ENCODE data around the gene IL4.
"Not testable (repeated sequence)": the region's sequence is repeated elsewhere in the genome, so short reads cannot be mapped to it uniquely, and the experiment has no call there.

Gene IL4

DNA sequence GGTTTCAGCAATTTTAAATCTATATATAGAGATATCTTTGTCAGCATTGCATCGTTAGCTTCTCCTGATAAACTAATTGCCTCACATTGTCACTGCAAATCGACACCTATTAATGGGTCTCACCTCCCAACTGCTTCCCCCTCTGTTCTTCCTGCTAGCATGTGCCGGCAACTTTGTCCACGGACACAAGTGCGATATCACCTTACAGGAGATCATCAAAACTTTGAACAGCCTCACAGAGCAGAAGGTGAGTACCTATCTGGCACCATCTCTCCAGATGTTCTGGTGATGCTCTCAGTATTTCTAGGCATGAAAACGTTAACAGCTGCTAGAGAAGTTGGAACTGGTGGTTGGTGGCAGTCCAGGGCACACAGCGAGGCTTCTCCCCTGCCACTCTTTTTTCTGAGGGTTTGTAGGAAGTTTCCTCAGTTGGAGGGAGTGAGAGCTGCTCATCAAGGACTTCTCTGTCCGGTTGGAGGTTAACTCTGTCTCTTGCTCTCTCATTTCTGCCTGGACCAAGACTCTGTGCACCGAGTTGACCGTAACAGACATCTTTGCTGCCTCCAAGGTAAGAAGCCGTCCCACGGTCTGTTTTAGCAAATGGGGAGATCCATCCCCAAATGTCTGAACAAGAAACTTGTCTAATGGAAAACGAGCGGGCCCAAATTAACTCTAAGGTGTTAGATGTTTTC is at the start of gene IL4:
Gene IL4, plus strand, starts transcription at position 51 of the 692 bp plus-strand sequence. Its CDS starts 62 bp downstream, at position 113.
- DNase-seq, result no peak

DNA sequence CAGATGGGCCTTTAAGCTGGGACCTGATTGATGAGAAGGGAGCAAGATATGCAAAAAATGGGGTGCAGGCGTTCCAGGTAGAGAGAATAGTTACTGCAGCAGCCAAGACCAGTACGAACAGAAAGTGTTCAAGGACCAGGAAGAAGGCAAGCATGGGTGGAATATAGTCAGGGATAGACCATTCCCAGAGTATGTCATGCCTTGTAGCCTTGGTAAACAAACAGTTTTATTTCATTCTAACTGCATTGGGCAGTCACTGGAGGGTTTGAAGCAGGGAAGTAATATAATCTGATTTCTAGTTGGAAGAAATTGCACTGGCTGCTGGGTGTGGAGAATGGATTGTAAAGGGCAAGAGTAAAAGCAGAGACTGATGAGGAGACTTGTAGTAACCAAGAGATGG is 46.3 kb upstream of the IL4 start:
- no peak for DNase-seq

DNA sequence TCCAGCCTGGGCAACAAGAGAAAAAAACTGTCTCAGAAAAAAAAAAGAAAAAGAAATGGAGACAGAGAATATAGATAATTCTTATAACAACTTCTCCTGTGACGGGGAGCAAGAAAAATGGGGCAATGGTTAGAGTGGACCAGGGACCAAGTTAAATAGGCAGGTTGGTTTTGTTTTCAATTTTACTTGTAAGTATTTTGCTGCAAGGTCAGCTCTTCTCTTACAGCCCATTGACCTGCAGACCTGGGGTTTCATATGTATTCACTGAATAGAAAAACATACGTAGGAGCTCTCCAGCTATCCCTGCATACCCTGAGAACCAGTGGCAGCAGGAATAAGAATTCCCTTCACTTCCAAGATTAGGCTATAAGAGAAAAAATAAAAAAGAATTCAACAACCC is 45.0 kb upstream of the IL4 start:
- DNase-seq, result no peak

DNA sequence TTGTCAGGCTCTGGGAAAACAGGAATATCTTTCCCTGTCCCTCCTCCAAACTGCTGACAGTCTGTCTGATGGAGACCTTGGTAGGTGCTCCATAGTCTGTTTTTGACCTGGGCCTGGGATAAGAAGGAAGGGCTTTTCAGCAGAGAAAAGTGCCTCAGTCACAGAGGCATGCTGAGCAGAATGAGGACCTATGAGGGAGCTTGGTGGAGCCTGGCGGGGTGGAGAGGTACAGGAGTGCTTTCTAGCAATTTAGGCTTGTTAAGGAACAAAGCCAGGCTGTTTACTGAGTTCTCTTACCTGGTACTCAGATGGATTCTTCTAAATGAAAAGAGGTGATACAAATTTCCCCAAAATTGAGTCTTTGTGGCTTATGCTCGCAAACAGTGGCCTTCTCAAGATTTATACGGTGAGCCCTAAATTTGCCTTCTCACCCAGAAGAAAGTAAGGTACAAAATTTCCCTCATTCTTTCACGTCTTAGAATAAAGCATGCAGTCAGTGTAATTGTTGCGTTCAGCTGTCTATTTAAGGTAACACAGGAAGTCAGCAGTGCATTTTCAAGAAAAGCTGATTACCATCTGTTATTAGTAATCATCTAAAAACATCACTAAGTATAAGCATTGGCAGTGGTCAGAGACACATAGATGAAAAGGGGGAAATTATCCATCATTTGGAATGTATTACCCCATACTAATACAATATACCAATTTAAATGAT is 44.4 kb upstream of the IL4 start:
- DNase-seq, result no peak

DNA sequence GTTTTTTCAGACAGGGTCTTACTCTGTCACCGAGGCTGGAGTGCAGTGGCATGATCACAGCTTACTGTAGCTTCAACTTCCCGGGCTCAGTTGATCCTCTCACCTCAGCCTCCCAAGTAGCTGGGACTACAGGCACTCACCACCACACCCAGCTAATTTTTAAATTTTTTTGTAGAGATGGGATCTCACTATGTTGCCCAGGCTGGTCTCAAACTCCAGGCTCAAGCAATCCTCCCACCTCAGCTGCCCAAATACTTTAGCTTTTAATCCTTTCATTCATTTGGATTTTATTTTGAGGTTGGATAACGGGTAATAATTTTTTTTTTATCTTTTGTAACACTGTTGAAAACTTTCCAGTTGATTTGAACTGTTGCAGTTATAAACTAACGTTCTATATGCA is 40.2 kb upstream of the IL4 start:
- not testable (repeated sequence) for DNase-seq

DNA sequence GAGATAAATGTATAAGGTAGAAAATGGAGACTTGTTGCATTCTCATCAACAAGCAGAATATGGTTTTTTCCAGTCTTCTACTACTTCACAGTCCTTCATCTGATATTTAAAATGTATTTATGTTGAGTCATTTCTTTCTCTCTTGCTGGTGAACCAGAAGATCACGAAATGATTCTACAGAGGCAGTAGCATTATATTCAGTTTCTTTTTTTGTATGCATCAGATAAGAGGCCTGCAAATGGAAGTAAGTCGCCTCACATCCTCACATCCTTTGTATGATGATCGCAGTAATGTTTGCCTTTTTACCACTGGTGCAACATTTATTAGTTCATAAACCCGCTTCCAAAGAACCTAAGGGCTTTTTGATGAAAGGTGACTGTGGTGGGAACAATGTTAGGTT is 37.9 kb upstream of the IL4 start:
- no peak for DNase-seq

DNA sequence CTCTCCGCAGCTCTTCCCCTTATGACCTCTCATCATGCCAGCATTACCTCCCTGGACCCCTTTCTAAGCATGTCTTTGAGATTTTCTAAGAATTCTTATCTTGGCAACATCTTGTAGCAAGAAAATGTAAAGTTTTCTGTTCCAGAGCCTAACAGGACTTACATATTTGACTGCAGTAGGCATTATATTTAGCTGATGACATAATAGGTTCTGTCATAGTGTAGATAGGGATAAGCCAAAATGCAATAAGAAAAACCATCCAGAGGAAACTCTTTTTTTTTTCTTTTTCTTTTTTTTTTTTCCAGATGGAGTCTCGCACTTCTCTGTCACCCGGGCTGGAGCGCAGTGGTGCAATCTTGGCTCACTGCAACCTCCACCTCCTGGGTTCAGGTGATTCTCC is 36.5 kb upstream of the IL4 start:
- no peak for DNase-seq

DNA sequence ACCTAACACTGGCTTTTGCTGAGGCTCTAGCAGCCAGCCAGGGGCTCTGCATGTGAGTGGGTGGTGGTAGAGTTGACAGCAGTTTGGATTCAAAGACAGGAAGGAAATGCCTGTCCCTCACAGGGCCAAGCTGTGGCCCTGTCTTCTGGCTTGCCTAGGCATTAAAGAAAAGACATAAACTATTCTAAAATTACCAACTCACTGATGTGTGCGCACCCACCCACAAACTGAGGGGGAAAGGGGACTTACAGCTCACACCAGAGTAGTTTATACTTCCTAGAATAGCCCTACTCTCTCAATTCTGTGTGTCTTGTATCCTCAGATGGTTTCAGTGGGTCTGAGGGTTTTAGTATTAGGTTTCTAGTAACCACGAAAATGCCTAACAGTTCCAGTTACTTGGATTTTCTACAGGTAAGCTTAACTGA is 34.1 kb upstream of the IL4 start:
- DNase-seq, result no peak

DNA sequence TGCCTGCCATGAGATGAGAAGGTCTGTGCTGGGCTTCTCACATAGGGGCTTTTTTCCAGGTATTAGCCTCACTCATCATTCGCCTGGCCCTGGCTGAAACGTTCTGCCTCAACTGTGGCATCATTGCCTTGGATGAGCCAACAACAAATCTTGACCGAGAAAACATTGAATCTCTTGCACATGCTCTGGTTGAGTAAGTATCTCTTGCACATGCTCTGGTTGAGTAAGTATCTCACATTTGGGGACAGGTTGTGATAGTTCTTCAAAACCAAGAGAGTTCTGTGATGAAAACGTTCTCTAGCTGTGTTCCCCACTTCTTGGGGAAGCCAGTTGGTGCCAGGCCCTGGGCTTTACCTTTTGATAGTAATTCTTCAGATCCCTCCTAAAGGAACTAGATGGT is 33.2 kb upstream of the IL4 start:
- no peak for DNase-seq

DNA sequence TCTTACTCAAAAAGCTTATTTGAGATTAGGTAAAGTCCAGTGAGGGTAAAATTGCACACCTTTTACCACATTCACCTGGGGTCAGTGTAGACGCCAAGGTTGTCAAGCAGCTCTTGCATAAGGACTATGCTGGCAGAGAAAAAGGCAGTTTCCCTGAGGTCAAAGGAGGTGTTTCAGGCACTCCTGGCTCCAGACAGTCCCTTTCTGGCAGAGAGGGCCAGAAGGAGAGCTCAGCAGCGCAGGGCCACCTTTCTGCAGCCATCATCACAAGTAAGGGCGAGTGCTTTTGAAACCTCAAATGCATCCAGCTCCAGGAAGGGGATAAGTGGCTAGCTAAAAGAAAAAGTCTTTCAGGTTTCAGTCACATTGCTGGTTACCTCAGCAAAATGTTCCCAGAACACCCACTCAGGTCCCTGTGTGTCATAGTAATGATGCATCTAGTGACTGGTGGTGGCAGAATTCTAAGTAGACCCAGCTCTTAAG is 32.5 kb upstream of the IL4 start:
- no peak for DNase-seq

DNA sequence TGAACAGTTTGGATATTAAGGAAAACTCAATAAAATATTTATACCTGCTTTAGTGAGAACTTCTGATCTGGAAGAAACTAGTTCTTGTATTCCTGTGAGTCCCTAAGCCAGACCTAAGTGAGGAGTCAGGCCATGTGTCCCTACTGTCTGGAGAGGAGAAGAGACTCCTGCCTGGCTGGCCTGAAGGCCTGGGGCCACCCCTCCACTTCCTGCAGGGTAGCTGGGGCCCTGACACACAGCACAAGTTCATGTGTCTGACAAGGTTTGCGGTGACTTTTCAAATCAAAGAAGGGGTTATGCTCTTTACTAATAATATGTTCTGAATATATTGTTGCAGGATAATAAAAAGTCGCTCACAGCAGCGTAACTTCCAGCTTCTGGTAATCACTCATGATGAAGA is 31.9 kb upstream of the IL4 start:
- DNase-seq, result no peak

DNA sequence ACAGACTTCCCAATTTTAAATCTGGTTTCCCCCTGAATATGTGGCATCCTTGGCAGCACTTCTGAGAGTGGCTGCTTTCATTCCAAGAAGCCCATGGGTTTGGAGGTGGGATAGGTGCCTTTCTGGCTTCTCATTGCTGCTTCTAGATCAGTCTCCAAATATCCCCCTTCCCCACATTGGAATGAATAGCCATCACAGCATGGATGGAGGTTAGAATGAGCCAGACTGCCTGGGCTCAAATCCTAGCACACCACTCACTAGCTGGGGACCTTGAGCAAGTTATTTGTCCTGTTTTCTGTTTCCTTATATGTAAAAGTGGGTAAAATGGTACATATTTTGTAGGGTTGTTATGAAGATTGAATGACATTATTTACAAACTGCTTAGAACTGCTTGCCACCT is 29.6 kb upstream of the IL4 start:
- no peak for DNase-seq

DNA sequence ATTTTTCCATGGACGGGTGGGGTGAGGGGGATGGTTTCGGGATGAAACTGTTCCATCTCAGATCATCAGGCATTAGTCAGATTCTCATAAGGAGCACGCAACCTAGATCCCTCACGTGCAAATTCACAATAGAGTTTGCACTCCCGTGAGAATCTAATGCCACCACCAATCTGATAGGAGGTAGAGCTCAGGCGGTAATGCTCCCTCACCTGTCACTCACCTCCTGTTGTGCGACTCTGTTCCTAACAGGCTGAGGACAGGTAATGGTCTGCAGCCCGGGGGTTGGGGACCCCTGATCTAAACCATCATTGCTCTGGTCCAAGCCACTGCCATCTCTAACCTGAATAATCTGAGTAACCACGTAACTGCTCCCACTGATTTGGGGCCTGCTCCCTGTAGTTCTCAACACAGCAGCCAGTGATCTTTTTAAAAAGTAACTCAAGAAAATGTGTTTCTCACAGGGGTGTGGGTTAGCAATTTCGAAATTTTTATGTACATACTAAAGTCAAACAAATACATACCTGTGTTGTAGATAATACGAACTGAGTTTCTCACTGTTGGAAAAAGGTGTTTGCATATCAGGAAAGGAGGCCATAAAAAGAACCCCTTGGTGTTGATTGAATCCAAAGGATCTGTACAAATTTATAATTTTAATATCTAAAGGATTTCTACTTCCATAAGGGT is 27.1 kb upstream of the IL4 start:
- no peak for DNase-seq

DNA sequence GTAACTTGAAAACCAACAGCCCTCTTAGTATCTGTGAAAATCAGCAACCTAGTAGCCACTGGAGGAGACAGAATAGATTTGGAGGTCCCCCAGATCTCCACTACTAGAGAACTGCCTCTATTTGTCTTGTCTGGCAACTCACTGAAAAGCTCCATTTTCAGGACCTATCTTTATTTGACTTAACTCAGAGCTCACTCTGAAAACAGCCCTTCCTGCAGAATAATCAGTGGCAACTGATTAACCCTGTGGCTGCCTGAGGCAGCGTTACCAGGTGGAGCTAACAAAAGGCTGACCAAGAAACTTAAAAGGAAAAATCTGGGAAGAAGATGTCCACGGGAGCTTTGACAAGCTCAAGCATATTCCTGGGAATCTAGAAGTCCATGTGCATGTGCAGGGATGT is 26.3 kb upstream of the IL4 start:
- no peak for DNase-seq

DNA sequence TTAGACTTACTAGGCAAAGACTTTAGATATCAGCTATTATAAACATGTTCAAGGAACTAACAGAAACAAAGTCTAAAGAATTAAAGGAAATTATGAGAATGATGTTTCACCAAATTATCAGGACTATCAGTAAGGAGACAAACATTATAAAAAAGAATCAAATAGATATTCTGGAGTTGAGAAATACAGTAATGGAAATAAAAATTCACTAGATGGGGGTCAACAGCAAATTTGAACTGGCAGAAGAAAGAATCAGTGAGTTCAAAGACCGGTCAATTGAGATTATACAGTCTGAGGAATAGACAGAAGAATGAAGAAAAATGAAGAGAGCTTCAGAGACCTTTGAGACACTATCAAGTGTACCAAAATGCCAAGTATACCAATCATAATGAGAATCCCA is 25.4 kb upstream of the IL4 start:
- DNase-seq, result no peak

DNA sequence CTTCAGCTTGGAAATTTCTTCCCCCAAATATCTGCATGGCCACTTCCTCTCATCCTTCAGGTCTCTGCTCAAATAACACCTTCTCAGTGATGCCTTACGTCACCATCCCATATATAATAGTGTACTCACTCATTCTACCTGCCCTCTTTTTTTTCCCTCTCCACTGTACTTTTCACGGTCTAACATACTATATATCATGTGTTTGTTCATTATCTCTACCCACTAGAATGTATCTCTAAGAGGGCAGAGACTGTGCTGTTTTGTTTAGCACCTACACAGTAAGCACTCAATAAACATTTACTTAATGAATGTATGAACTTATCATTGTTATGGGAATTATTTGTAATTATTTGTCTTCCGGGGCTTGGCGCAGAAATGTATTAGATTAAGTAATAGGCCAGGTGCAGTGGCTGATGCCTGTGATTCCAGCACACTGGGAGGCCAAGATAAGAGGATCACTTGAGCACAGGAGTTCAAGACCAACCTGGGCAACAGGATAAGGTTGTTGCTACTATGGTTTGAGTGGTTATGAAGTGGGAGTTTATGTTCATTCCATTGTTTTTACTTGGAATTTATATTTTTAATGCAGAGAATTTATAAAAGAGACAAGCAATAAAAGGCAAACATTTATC is 21.8 kb upstream of the IL4 start:
- DNase-seq, result no peak

DNA sequence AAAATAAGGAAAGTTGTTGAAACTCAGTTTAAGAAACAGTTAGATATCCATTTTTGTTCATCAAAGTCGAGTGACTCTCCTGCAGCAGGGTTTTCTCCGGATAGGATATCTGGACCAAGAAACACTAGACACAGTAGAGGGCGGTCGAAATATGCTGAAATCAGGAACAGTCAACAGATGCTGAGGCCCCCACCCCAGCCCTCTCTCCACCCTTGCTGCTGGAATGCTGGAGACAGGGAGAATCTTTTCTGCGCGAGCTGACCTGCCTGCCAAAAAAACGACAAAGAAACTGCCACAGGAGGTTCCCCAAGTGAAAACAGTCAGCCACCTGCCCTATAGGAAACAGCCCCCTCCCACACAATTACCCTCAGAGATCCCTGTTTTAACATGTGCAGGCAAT is 20.1 kb upstream of the IL4 start:
- no peak for DNase-seq

DNA sequence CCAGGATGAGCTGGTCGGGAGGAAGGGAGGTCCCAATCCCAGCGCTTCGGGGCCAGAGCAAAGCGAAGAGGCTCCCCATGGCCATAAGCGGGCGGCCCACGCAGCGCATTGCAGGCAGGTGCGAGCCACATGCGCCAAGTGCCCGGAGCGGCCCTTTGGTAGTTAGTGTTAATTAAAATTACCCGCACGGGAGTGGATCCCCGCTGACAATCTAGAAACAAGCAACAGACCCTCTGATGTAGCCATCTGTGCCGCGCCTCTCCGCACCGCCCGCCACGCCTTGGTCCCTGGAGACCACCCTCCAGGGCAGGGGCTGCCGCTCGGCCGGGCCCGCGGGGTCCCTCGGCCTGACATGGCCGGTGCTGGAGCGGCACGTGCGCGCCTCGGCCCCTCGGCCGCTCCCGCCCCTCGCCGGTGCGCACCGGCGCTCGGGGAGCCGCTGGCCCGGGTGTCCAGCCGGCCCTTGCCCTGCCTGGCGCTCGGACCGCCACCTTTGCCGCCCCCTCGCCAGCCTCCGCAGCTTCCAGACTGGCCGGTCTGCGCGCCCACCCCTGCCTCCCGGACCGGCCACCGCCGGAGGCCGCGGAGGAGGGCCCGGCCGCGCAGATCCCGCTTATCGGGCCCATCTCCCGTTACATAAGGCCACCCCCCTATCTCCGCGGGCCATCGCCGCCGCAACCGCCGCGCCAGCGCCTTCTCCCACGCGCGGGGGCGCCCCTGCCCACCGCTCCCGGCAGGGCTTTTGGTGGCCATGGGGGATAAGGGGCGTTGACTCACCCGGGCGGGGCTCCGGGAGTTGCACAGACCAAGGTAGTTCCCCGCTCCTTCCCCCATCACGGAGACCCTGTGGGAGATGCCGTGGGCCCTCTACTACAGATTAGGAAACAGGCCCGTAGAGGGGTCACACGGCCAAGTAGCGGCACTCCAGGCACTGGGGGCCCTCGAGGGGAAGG is 17.7 kb upstream of the IL4 start:
- no peak for DNase-seq

DNA sequence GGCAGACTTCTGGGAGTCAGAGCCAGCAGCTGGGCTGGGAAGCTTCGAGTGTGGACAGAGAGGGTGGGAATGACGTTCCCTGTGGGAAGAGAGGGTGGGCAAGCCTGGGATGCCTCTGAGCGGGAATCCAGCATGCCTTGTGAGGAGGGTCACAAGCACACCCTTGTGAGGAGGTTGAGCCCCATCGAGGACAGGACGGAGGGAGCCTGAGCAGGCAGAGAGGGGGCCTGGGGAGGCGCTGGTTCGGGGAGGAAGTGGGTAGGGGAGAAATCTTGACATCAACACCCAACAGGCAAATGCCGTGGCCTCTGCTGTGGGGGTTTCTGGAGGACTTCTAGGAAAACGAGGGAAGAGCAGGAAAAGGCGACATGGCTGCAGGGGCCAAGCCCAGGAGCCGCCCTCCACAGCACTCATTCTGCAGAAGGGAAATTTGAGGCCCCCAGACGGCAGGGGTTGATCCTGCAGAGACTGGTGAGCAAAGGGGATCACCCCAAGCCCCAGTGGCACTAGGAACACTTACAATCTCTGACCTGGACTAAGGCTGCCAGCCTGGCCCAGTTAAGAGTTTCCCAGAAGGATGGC is 16.9 kb upstream of the IL4 start:
- no peak for DNase-seq

DNA sequence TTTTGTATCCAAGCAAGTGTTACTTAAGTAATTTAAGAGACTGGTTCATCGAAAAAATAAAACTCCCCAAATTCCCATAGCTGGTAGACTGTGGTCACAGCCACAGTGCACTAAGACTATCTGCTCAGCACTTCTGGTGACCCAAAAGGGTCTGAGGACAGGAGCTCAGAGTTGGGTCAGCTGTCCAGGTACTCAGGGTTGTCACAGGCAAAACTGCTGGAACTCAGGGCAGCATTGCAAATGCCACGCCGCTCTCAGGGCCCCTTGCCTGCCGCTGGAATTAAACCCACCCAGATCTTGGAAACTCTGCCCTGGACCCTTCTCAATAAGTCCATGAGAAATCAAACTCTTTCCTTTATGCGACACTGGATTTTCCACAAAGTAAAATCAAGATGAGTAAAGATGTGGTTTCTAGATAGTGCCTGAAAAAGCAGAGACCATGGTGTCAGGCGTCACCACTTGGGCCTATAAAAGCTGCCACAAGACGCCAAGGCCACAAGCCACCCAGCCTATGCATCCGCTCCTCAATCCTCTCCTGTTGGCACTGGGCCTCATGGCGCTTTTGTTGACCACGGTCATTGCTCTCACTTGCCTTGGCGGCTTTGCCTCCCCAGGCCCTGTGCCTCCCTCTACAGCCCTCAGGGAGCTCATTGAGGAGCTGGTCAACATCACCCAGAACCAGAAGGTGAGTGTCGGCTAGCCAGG is 16.0 kb upstream of the IL4 start, which contains the start of gene IL13:
Gene IL13, plus strand, starts transcription at position 498 of the 705 bp plus-strand sequence. Its CDS starts 14 bp downstream, at position 512.
- DNase-seq, result no peak

Measured in SHP77 (cell line).